T-cell (primary cell): ENCODE measurements around the gene MS4A12. TPM values are rescaled to one million over a fixed set of nuclear protein-coding genes. Genes with fewer than 3 reads are reported as not detected.
"Not testable (repeated sequence)": the region's sequence is repeated elsewhere in the genome, so short reads cannot be mapped to it uniquely, and the experiment has no call there.

Source experiments
- ATAC-seq, 4 experiments: fragments of 200-7000 bp in 3 of 4; fragments of 150-1000 bp in 1 of 4; cut with Tn5 transposase; replicated peaks in 1 of 4; 1 replicate in 3 of 4; 2 replicates in 1 of 4; pipeline ENCODE4 v1.10.0; 2021; ENCODE audit warnings: moderate library complexity in 3 of 4, mild to moderate bottlenecking in 2 of 4, moderate number of reproducible peaks in 1 of 4
- CTCF ChIA-PET, 2 donors: fragments of 300-600 bp; sonication (Branson Sonifier 250); formaldehyde crosslinking; loops; one replicate each; lab custom pipeline; 2022; ENCODE audit warnings: antibody characterized with exemption in 2 of 2; lab: Charles Lee
- POLR2A ChIA-PET, 2 donors: fragments of 300-600 bp; sonication (Branson Sonifier 250); formaldehyde crosslinking; loops; one replicate each; lab custom pipeline; 2022; ENCODE audit warnings: antibody characterized with exemption in 2 of 2; lab: Charles Lee
- DNase-seq, 35 experiments: peaks; one replicate each; pipeline versions ENCODE4 v3.0.0 to v3.0.0-alpha.2; 2013 to 2023
- H3K27ac ChIP-seq: one replicate; pipeline ENCODE4 v1.5.1; 2013; ENCODE audit warnings: low read length
- H3K27me3 ChIP-seq, 2 experiments: replicated peaks in 1 of 2; 1 replicate in 1 of 2; 2 replicates in 1 of 2; pipeline versions ENCODE4 v1.6.1 to v1.7.0; 2013; ENCODE audit warnings: low read length in 1 of 2, mixed read lengths in 1 of 2; ENCODE audit not compliant: control insufficient read depth in 2 of 2, insufficient read depth in 2 of 2; ENCODE audit errors: extremely low read depth in 1 of 2
- H3K36me3 ChIP-seq, 2 donors: 1 replicate in 1 of 2; 2 replicates in 1 of 2; pipeline versions ENCODE4 v1.6.1 to v1.7.0; 2013; ENCODE audit warnings: low read length in 1 of 2; ENCODE audit not compliant: control insufficient read depth in 2 of 2, insufficient read depth in 1 of 2; ENCODE audit errors: extremely low read depth in 1 of 2
- H3K4me1 ChIP-seq, 2 experiments: 1 replicate in 1 of 2; 2 replicates in 1 of 2; pipeline versions ENCODE4 v1.6.1 to v1.7.0; 2013; ENCODE audit warnings: low read length in 2 of 2, mixed read lengths in 1 of 2; ENCODE audit not compliant: insufficient read depth in 2 of 2, control insufficient read depth in 1 of 2; ENCODE audit errors: extremely low read depth in 1 of 2
- H3K4me3 ChIP-seq, 2 donors: 1 replicate in 1 of 2; 2 replicates in 1 of 2; pipeline versions ENCODE4 v1.5.1 to v1.7.0; 2013; ENCODE audit warnings: mild to moderate bottlenecking in 2 of 2, low read length in 1 of 2, moderate library complexity in 1 of 2; ENCODE audit not compliant: control insufficient read depth in 1 of 2; ENCODE audit errors: extremely low read depth in 1 of 2
- H3K9me3 ChIP-seq: 2 replicates; pipeline ENCODE4 v1.7.0; 2013
- H3K27ac Mint-ChIP-seq, 2 donors: one replicate each; pipeline ENCODE4 v1.8.0; 2020 to 2021; ENCODE audit warnings: mild to moderate bottlenecking in 2 of 2, mixed read lengths in 2 of 2
- H3K27me3 Mint-ChIP-seq, 2 donors: one replicate each; pipeline ENCODE4 v1.8.0; 2021 to 2022; ENCODE audit warnings: mixed read lengths in 2 of 2
- H3K36me3 Mint-ChIP-seq: one replicate; pipeline ENCODE4 v1.8.0; 2021; ENCODE audit warnings: mixed read lengths
- H3K4me1 Mint-ChIP-seq, 3 donors: one replicate each; pipeline ENCODE4 v1.8.0; 2020 to 2022; ENCODE audit warnings: mixed read lengths in 3 of 3, mild to moderate bottlenecking in 1 of 3
- H3K4me3 Mint-ChIP-seq, 3 donors: one replicate each; pipeline ENCODE4 v1.8.0; 2020 to 2022; ENCODE audit warnings: mild to moderate bottlenecking in 3 of 3, mixed read lengths in 3 of 3, moderate library complexity in 3 of 3
- H3K9me3 Mint-ChIP-seq, 3 donors: one replicate each; pipeline ENCODE4 v1.8.0; 2020 to 2022; ENCODE audit warnings: mixed read lengths in 3 of 3
- WGBS: methylation state at CpG from one replicate; pipeline ENCODE4 v1.1.5; 2013; ENCODE audit warnings: missing lambda C conversion rate; ENCODE audit not compliant: insufficient coverage; 5-methylcytosine and 5-hydroxymethylcytosine counted together
- total RNA-seq, 35 experiments: library from RNA in 6 of 35; stranded (reverse) in 6 of 35; fragments of 120-200 nt in 1 of 35; gene quantifications; one replicate each; pipeline versions ENCODE4 v1.2.1 to v1.2.4 and lab custom pipeline; 2013 to 2026

Gene MS4A12
- total RNA-seq, 5 donors from 2014 or later (not counting 1 experiment from before 2014, with no cell fraction given): not detected

GRCh38 chr11:60504219-60504905 is 11.8 kb downstream of the MS4A12 start:
- Histone ChIP-seq H3K9me3 (no peaks in the 10 kb centered on the region), H3K4me3 (no peak overlapping the region), H3K27ac (no peak overlapping the region), H3K27me3 (no peaks in the 10 kb centered on the region), H3K36me3 (no peaks in the 10 kb centered on the region), H3K4me1 (no peaks in the 10 kb centered on the region)
- ChIA-PET CTCF (no interaction called here), POLR2A (no interaction called here)
- peaks cover 0 to 4% (median 0%) of the 10 kb centered on the region in 3 donors for H3K9me3 Mint-ChIP-seq
- WGBS: no CpG with 5 or more reads among the region's 3 CpGs
- H3K27me3 Mint-ChIP-seq: peaks cover 5 to 11% of the 10 kb centered on the region in 2 donors
- H3K4me1 Mint-ChIP-seq: peaks cover 7 to 14% (median 11%) of the 10 kb centered on the region in 3 donors
- no peak overlapping the region for H3K4me3 Mint-ChIP-seq
- no peaks in the 10 kb centered on the region for H3K36me3 Mint-ChIP-seq
- ATAC-seq: no peak
- no peak overlapping the region for H3K27ac Mint-ChIP-seq
- peak in 1 of 35 experiments; percentile 7 for DNase-seq

GRCh38 chr11:60509609-60510008 is 17.0 kb downstream of the MS4A12 start:
- H3K4me1 ChIP-seq, H3K36me3 ChIP-seq, ATAC-seq, DNase-seq, H3K4me3 Mint-ChIP-seq, POLR2A ChIA-PET, H3K4me3 ChIP-seq, H3K36me3 Mint-ChIP-seq, CTCF ChIA-PET, H3K27ac ChIP-seq, H3K4me1 Mint-ChIP-seq, H3K27me3 ChIP-seq, H3K9me3 ChIP-seq, H3K9me3 Mint-ChIP-seq, H3K27ac Mint-ChIP-seq: not testable (repeated sequence)
- 84% methylated on average over 8 of the region's 15 CpGs for WGBS
- H3K27me3 Mint-ChIP-seq: peaks cover 10 to 12% of the 10 kb centered on the region in 2 donors

- H3K36me3 ChIP-seq, H3K36me3 Mint-ChIP-seq, H3K9me3 ChIP-seq, H3K4me1 Mint-ChIP-seq, CTCF ChIA-PET, H3K4me3 Mint-ChIP-seq, H3K27me3 ChIP-seq, H3K4me3 ChIP-seq, H3K27ac ChIP-seq, POLR2A ChIA-PET, H3K4me1 ChIP-seq, DNase-seq, H3K27ac Mint-ChIP-seq, H3K9me3 Mint-ChIP-seq, ATAC-seq: not testable (repeated sequence)
- peaks cover 10 to 12% of the 10 kb centered on the region in 2 donors for H3K27me3 Mint-ChIP-seq
- WGBS: 88% methylated on average over 16 of the region's 28 CpGs
These were observed 17.6 kb downstream of the MS4A12 start for GRCh38 chr11:60510209-60510608.

- ATAC-seq: no peak
- H3K9me3 ChIP-seq: no peaks in the 10 kb centered on the region
- POLR2A ChIA-PET: no interaction called here
- CTCF ChIA-PET: no interaction called here
- Mint-ChIP-seq H3K4me3 (no peak overlapping the region), H3K27me3 (peaks cover 13 to 14% of the 10 kb centered on the region in 2 donors), H3K4me1 (no peaks in the 10 kb centered on the region), H3K9me3 (peaks cover 0 to 4% (median 0%) of the 10 kb centered on the region in 3 donors), H3K36me3 (no peaks in the 10 kb centered on the region), H3K27ac (no peak overlapping the region)
- no peak for DNase-seq
- no peak overlapping the region for H3K4me3 ChIP-seq
- 42% methylated on average over 3 of the region's 6 CpGs for WGBS
- no peaks in the 10 kb centered on the region for H3K36me3 ChIP-seq
- H3K4me1 ChIP-seq: no peaks in the 10 kb centered on the region
- H3K27me3 ChIP-seq: peaks cover 0 to 9% of the 10 kb centered on the region in 2 experiments
- no peak overlapping the region for H3K27ac ChIP-seq
These were observed 18.8 kb downstream of the MS4A12 start for GRCh38 chr11:60511393-60511792.

GRCh38 chr11:60512651-60513225 is 20.2 kb downstream of the MS4A12 start:
- Mint-ChIP-seq H3K9me3 (peaks cover 0 to 4% (median 0%) of the 10 kb centered on the region in 3 donors), H3K27me3 (peaks cover 10 to 11% of the 10 kb centered on the region in 2 donors), H3K4me1 (no peaks in the 10 kb centered on the region), H3K36me3 (no peaks in the 10 kb centered on the region), H3K4me3 (no peak overlapping the region), H3K27ac (no peak overlapping the region)
- DNase-seq (no peak), ATAC-seq (no peak)
- Histone ChIP-seq H3K36me3 (no peaks in the 10 kb centered on the region), H3K27ac (no peak overlapping the region), H3K4me1 (no peaks in the 10 kb centered on the region), H3K27me3 (peaks cover 0 to 9% of the 10 kb centered on the region in 2 experiments), H3K4me3 (no peak overlapping the region), H3K9me3 (no peaks in the 10 kb centered on the region)
- CTCF ChIA-PET: no interaction called here
- WGBS: 40% methylated on average over 1 of the region's 3 CpGs
- POLR2A ChIA-PET: no interaction called here

GRCh38 chr11:60513496-60514460 is 21.2 kb downstream of the MS4A12 start:
- H3K27me3 ChIP-seq: peaks cover 0 to 9% of the 10 kb centered on the region in 2 experiments
- Mint-ChIP-seq H3K4me3 (no peak overlapping the region), H3K36me3 (no peaks in the 10 kb centered on the region), H3K9me3 (peaks cover 0 to 4% (median 0%) of the 10 kb centered on the region in 3 donors), H3K4me1 (no peaks in the 10 kb centered on the region), H3K27me3 (peaks cover 8 to 14% of the 10 kb centered on the region in 2 donors), H3K27ac (no peak overlapping the region)
- no peaks in the 10 kb centered on the region for H3K9me3 ChIP-seq
- H3K27ac ChIP-seq: no peak overlapping the region
- POLR2A ChIA-PET: no interaction called here
- no peaks in the 10 kb centered on the region for H3K4me1 ChIP-seq
- no CpG with 5 or more reads among the region's 2 CpGs for WGBS
- CTCF ChIA-PET: no interaction called here
- H3K36me3 ChIP-seq: no peaks in the 10 kb centered on the region
- H3K4me3 ChIP-seq: no peak overlapping the region
- DNase-seq (no peak), ATAC-seq (no peak)
